Gastrocnemius medialis (tissue), 4 donors: ENCODE measurements around the gene CNNM4.

Source experiments
- POLR2A ChIP-seq, 2 donors: fragments of 450-650 bp; IDR thresholded peaks; one replicate each; pipeline ENCODE4 v1.6.1; 2017; ENCODE audit warnings: antibody characterized with exemption in 2 of 2, mild to moderate bottlenecking in 2 of 2, moderate library complexity in 2 of 2
- TF ChIP-seq, protein P1 (sequence below), 5 experiments: fragments of 450-650 bp in 3 of 5; fragments of 200-600 bp in 2 of 5; sonication (generic) in 2 of 5; IDR thresholded peaks in 4 of 5; conservative IDR thresholded peaks in 1 of 5; 1 replicate in 4 of 5; 2 replicates in 1 of 5; pipeline ENCODE4 v1.5.1; 2016 to 2019; ENCODE audit warnings: antibody characterized with exemption in 5 of 5, mild to moderate bottlenecking in 3 of 5, moderate library complexity in 3 of 5

DNA sequence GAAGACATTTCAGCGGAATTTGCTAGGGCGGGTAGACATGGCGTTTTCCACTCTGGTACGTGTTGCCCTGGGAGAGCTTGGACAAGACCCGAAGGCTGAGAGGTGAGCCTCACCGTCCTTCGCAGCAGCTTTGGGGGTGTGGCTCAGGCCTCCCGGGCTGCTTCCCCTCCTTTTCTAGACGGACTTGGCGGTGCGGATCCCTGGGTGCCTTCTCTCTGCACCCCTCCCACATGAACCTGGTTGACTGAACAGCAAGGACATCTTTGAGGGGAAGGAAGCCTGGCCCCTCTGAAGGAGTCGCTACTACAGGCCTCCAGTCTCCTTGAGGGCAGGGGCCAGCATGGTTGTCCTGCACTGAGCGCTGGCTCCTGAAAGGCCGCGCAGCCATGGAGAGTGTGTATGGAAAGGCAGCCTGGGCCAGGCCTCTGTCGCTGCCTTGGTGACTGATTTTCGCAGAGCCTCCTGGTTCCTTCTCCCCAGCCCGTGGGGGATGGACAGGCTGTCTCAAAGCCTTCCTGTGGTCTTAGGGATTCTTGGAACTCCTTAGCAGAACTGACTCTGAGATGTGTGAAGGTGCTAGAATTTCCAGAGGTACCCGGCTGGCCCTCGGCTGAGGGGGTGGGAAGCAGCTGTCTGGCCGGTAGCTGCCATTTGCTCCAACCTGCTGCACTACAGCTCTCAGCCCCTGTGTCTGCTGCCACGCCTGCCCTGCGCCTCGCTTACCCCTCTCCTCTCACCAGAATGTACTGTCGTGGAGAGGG, 9.9 kb downstream of the CNNM4 start:
- TF ChIP-seq POLR2A (IDR thresholded peaks at IDR 0.05) = no peak
- TF ChIP-seq, protein P1, sequence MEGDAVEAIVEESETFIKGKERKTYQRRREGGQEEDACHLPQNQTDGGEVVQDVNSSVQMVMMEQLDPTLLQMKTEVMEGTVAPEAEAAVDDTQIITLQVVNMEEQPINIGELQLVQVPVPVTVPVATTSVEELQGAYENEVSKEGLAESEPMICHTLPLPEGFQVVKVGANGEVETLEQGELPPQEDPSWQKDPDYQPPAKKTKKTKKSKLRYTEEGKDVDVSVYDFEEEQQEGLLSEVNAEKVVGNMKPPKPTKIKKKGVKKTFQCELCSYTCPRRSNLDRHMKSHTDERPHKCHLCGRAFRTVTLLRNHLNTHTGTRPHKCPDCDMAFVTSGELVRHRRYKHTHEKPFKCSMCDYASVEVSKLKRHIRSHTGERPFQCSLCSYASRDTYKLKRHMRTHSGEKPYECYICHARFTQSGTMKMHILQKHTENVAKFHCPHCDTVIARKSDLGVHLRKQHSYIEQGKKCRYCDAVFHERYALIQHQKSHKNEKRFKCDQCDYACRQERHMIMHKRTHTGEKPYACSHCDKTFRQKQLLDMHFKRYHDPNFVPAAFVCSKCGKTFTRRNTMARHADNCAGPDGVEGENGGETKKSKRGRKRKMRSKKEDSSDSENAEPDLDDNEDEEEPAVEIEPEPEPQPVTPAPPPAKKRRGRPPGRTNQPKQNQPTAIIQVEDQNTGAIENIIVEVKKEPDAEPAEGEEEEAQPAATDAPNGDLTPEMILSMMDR (IDR thresholded peaks at IDR 0.05 in 4 of 5, conservative IDR thresholded peaks at IDR 0.05 in 1 of 5) = no peak
